A673 (cell line): ENCODE results near the gene SLC5A9. TPM values are rescaled to one million over a fixed set of nuclear protein-coding genes. Genes with fewer than 3 reads are reported as not detected.

Experiments used
- BruUV-seq: library from RNA; stranded (reverse); fragments of 400-500 nt; replicated peaks from 2 replicates; lab custom pipeline; 2021; lab: Mats Ljungman, UMichigan
- CTCF ChIA-PET: fragments of 300-600 bp; sonication (Branson Sonifier 250); formaldehyde crosslinking; loops from one replicate; lab custom pipeline; 2022; ENCODE audit warnings: antibody characterized with exemption; lab: Charles Lee
- POLR2A ChIA-PET: fragments of 300-600 bp; sonication (Branson Sonifier 250); formaldehyde crosslinking; loops from one replicate; lab custom pipeline; 2022; ENCODE audit warnings: antibody characterized with exemption; ENCODE audit not compliant: low non-redundant PET; lab: Charles Lee
- DNase-seq: peaks from one replicate; pipeline ENCODE4 v3.0.0-alpha.2; 2015; ENCODE audit warnings: low spot score
- H3K27ac ChIP-seq: fragments of 200-600 bp; sonication (generic); 2 replicates; pipeline ENCODE4 v1.5.1; 2016; ENCODE audit warnings: mixed run types, low read depth, mild to moderate bottlenecking, mixed read lengths, antibody characterized with exemption, low read length; ENCODE audit not compliant: poor library complexity, severe bottlenecking
- H3K27me3 ChIP-seq: fragments of 200-600 bp; sonication (generic); replicated peaks from 2 replicates; pipeline ENCODE4 v1.6.1; 2017; ENCODE audit warnings: mixed run types, low read depth, mild to moderate bottlenecking, mixed read lengths, antibody characterized with exemption, low read length; ENCODE audit not compliant: insufficient read depth, poor library complexity
- H3K36me3 ChIP-seq: fragments of 200-600 bp; sonication (generic); 2 replicates; pipeline ENCODE4 v1.6.1; 2016; ENCODE audit warnings: mixed run types, mild to moderate bottlenecking, mixed read lengths, antibody characterized with exemption, low read length; ENCODE audit not compliant: insufficient read depth, poor library complexity, severe bottlenecking
- H3K4me1 ChIP-seq: fragments of 200-600 bp; sonication (generic); 2 replicates; pipeline ENCODE4 v1.6.1; 2017; ENCODE audit warnings: mixed run types, mild to moderate bottlenecking, mixed read lengths, antibody characterized with exemption, low read length; ENCODE audit not compliant: insufficient read depth, poor library complexity, severe bottlenecking
- H3K4me3 ChIP-seq: fragments of 200-600 bp; sonication (generic); 2 replicates; pipeline ENCODE4 v1.5.1; 2016; ENCODE audit warnings: low read depth, mixed run types, mild to moderate bottlenecking, mixed read lengths, low read length; ENCODE audit not compliant: poor library complexity, severe bottlenecking
- H3K9me3 ChIP-seq: fragments of 200-600 bp; sonication (generic); 2 replicates; pipeline ENCODE4 v1.6.1; 2016; ENCODE audit warnings: mixed run types, low read depth, mild to moderate bottlenecking, mixed read lengths, antibody characterized with exemption, low read length; ENCODE audit not compliant: poor library complexity, severe bottlenecking
- CTCF ChIP-seq: fragments of 300-800, 200-600 bp; sonication (generic); conservative IDR thresholded peaks from 2 replicates; pipeline ENCODE4 v1.5.1; 2017; ENCODE audit warnings: low read depth, mild to moderate bottlenecking, antibody characterized with exemption, low read length, moderate library complexity, mixed read lengths
- EZH2 ChIP-seq: fragments of 200-600 bp; sonication (generic); IDR thresholded peaks from 2 replicates; pipeline ENCODE4 v1.6.1; 2017; ENCODE audit warnings: borderline replicate concordance, low read depth, mild to moderate bottlenecking, mixed read lengths, antibody characterized with exemption, low read length; ENCODE audit not compliant: poor library complexity, severe bottlenecking
- intact Hi-C: fragments of 100-400 bp; cut with micrococcal nuclease; formaldehyde crosslinking; loops from one replicate; pipeline ENCODE4 v1.10.0; 2022; ENCODE audit not compliant: unreplicated experiment
- total RNA-seq: library from RNA; stranded (reverse); gene quantifications from 2 replicates; pipeline ENCODE4 v1.2.3, GENCODE V29; 2021

The SLC5A9 gene
- total RNA-seq, 1 experiment from 2014 or later: not detected

- intact Hi-C loops: no loop called here
- POLR2A ChIA-PET: no interaction called here
- Histone ChIP-seq H3K36me3 (no peaks in the 10 kb centered on the region), H3K27me3 (no peaks in the 10 kb centered on the region), H3K9me3 (no peaks in the 10 kb centered on the region), H3K4me1 (no peaks in the 10 kb centered on the region), H3K4me3 (no peak overlapping the region), H3K27ac (no peak overlapping the region)
- CTCF ChIA-PET: no interaction called here
- DNase-seq: no peak
- TF ChIP-seq EZH2 (no peak), CTCF (no peak)
- no TSS peak for BruUV-seq
These were observed 3.1 kb downstream of the SLC5A9 start for GRCh38 chr1:48225579-48225978.

GRCh38 chr1:48227165-48228013, 4.9 kb downstream of the SLC5A9 start:
- intact Hi-C loops: no loop called here
- H3K4me3 ChIP-seq: no peak overlapping the region
- no TSS peak for BruUV-seq
- no peak overlapping the region for H3K27ac ChIP-seq
- CTCF ChIA-PET: no interaction called here
- H3K9me3 ChIP-seq: no peaks in the 10 kb centered on the region
- H3K27me3 ChIP-seq: no peaks in the 10 kb centered on the region
- no peaks in the 10 kb centered on the region for H3K36me3 ChIP-seq
- POLR2A ChIA-PET: no interaction called here
- no peak for TF ChIP-seq CTCF
- no peak for TF ChIP-seq EZH2
- H3K4me1 ChIP-seq: no peaks in the 10 kb centered on the region
- no peak for DNase-seq

DNA sequence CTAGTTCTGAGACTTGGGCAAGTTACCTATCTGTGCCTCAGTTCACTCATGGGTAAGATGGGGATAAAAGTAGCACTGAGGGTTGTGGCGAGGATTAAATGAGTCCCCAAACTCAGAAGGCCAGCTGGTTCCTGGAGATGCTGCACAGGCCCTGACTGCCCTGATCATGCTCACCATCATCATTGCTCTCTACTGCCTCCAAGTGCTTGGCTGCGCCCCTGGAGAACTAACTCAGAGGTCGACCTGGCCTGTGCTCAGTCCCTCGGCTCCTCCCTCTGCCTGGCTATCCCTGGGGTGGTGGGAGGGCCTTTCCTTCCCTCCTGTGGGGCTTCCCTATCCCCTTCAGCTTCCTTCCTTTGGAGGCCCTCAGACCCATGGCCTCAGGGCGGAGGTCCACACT, 5.6 kb downstream of the SLC5A9 start:
- Histone ChIP-seq H3K36me3 (no peaks in the 10 kb centered on the region), H3K9me3 (no peaks in the 10 kb centered on the region), H3K4me3 (no peak overlapping the region), H3K27ac (no peak overlapping the region), H3K27me3 (no peaks in the 10 kb centered on the region), H3K4me1 (no peaks in the 10 kb centered on the region)
- intact Hi-C loops: no loop called here
- ChIA-PET CTCF (no interaction called here), POLR2A (no interaction called here)
- peak; percentile 7 for DNase-seq
- TF ChIP-seq EZH2 (no peak), CTCF (no peak)
- BruUV-seq: no TSS peak
